K562 (cell line): Measurements from ENCODE around the gene KCNK3. TPM values are rescaled to one million over a fixed set of nuclear protein-coding genes. Genes with fewer than 3 reads are reported as not detected.

Experiments
- ATAC-seq: fragments of 200-7000 bp; cut with Tn5 transposase; 3 replicates; pipeline ENCODE4 v1.9.1; 2020; ENCODE audit warnings: moderate library complexity
- BruUV-seq: library from RNA; stranded (reverse); fragments of 400-500 nt; replicated peaks from 2 replicates; lab custom pipeline; 2021; lab: Mats Ljungman, UMichigan
- CTCF ChIA-PET: fragments of 300-600 bp; formaldehyde crosslinking; extraction: SDS; loops from one replicate; lab custom pipeline; 2021; ENCODE audit warnings: low intra/inter-chr PET ratio; lab: Yijun Ruan, JAX
- POLR2A ChIA-PET: fragments of 300-600, 350-650 bp; sonication (Branson Sonifier 250); formaldehyde crosslinking; extraction: SDS; loops from one replicate; lab custom pipeline; 2021; ENCODE audit warnings: antibody characterized with exemption, inconsistent platforms; lab: Yijun Ruan, JAX
- DNase-seq, 4 experiments: peaks; one replicate each; pipeline versions ENCODE4 v3.0.0 to v3.0.0-alpha.2; 2011 to 2018; ENCODE audit warnings: low spot score in 3 of 4, mixed read lengths in 3 of 4; ENCODE audit errors: extremely low read depth in 1 of 4
- FAIRE-seq: peaks from 2 replicates; lab custom pipeline; 2011; peaks lifted over from hg19 to GRCh38; lab: Jason Lieb, UNC
- H2AFZ ChIP-seq: 2 replicates; pipeline ENCODE4 v1.6.0; 2011; ENCODE audit warnings: low read depth, low read length, control low read depth, inconsistent platforms
- H3K27ac ChIP-seq: fragments of 200-600 bp; 3 replicates; pipeline ENCODE4 v1.8.0; 2011; ENCODE audit warnings: low read depth, mild to moderate bottlenecking, control low read depth, inconsistent platforms, low read length, moderate library complexity, mixed read lengths; ENCODE audit errors: extremely low read depth
- H3K27me3 ChIP-seq, 2 experiments: fragments of 300-600 bp in 1 of 2; 2 replicates in 1 of 2; 3 replicates in 1 of 2; pipeline versions ENCODE4 v1.6.0 to v1.8.0; 2011; ENCODE audit warnings: inconsistent platforms in 2 of 2, low read length in 2 of 2, mild to moderate bottlenecking in 1 of 2, mixed read lengths in 1 of 2, moderate library complexity in 1 of 2; ENCODE audit not compliant: control insufficient read depth in 2 of 2, insufficient read depth in 2 of 2
- H3K36me3 ChIP-seq: fragments of 300-600 bp; 3 replicates; pipeline ENCODE4 v1.8.0; 2011; ENCODE audit warnings: mild to moderate bottlenecking, low read length, inconsistent platforms; ENCODE audit not compliant: control insufficient read depth, insufficient read depth
- H3K4me1 ChIP-seq, 2 experiments: fragments of 200-600 bp in 1 of 2; replicated peaks in 1 of 2; 2 replicates in 1 of 2; 3 replicates in 1 of 2; pipeline versions ENCODE4 v1.5.1 to v1.8.0; 2011; ENCODE audit warnings: inconsistent platforms in 2 of 2, low read length in 2 of 2, mild to moderate bottlenecking in 1 of 2, mixed read lengths in 1 of 2, moderate library complexity in 1 of 2; ENCODE audit not compliant: control insufficient read depth in 2 of 2, insufficient read depth in 2 of 2
- H3K4me2 ChIP-seq: 2 replicates; pipeline ENCODE4 v1.6.1; 2011; ENCODE audit warnings: low read length, control low read depth, inconsistent platforms, mixed read lengths; ENCODE audit not compliant: insufficient read depth
- H3K4me3 ChIP-seq: fragments of 200-600 bp; sonication (generic), shearing (Covaris generic); 2 replicates; pipeline ENCODE4 v1.5.1; 2016; ENCODE audit warnings: control low read depth, inconsistent platforms
- H3K79me2 ChIP-seq: fragments of 200-600 bp; 3 replicates; pipeline ENCODE4 v1.8.0; 2011; ENCODE audit warnings: low read length, inconsistent platforms; ENCODE audit not compliant: control insufficient read depth, insufficient read depth
- H3K9ac ChIP-seq, 2 experiments: 2 replicates each; pipeline versions ENCODE4 v1.6.0 to v1.6.1; 2011; ENCODE audit warnings: low read depth in 2 of 2, low read length in 2 of 2, control low read depth in 1 of 2, inconsistent platforms in 1 of 2, mild to moderate bottlenecking in 1 of 2, mixed read lengths in 1 of 2; ENCODE audit not compliant: insufficient read depth in 1 of 2
- H3K9me1 ChIP-seq: one replicate; pipeline ENCODE4 v1.6.0; 2011; ENCODE audit warnings: inconsistent platforms, mild to moderate bottlenecking, low read length, moderate library complexity; ENCODE audit not compliant: control insufficient read depth, insufficient read depth
- H3K9me3 ChIP-seq: replicated peaks from 2 replicates; pipeline ENCODE4 v1.5.1; 2011; ENCODE audit warnings: low read depth, low read length, inconsistent platforms; ENCODE audit not compliant: control insufficient read depth, insufficient read depth
- H4K20me1 ChIP-seq: replicated peaks from 2 replicates; pipeline ENCODE4 v1.6.1; 2011; ENCODE audit warnings: low read length, inconsistent platforms, mixed read lengths; ENCODE audit not compliant: control insufficient read depth, insufficient read depth
- CREB5 ChIP-seq: fragments of 250-450 bp; sonication (Bioruptor Pico); IDR thresholded peaks from 2 replicates; pipeline ENCODE4 v1.5.0; 2020; ENCODE audit warnings: mild to moderate bottlenecking
- HMG20A ChIP-seq: fragments of 450-650 bp; formaldehyde crosslinking; conservative IDR thresholded peaks from 2 replicates; pipeline ENCODE4 v1.4.0; 2020; ENCODE audit warnings: mild to moderate bottlenecking, mixed read lengths
- HMGN3 ChIP-seq: IDR thresholded peaks from 2 replicates; pipeline ENCODE4 v1.6.1; 2011; ENCODE audit warnings: borderline replicate concordance, low read depth, mild to moderate bottlenecking, mixed read lengths, low read length; ENCODE audit not compliant: insufficient read length; ENCODE audit errors: extremely low read depth
- KLF10 ChIP-seq: fragments of 250-450 bp; sonication (Bioruptor Pico); IDR thresholded peaks from 2 replicates; pipeline ENCODE4 v1.6.1; 2021; ENCODE audit warnings: matching md5 sums
- ZBTB43 ChIP-seq: sonication (generic); formaldehyde crosslinking; IDR thresholded peaks from 2 replicates; pipeline ENCODE4 v1.8.0; 2023; ENCODE audit warnings: mild to moderate bottlenecking, missing genetic modification reagents
- WGBS: fragments of 100-300 bp; shearing (Covaris generic); methylation state at CpG from one replicate; pipeline ENCODE4 v1.1.6; 2016; ENCODE audit warnings: low coverage, mixed read lengths; ENCODE audit not compliant: insufficient coverage; ENCODE audit errors: missing lambda C conversion rate; 5-methylcytosine and 5-hydroxymethylcytosine counted together
- in situ Hi-C: fragments of 300-500 bp; cut with MboI; formaldehyde crosslinking; loops from 4 replicates; pipeline ENCODE4 v1.15.0; 2018; ENCODE audit warnings: inconsistent platforms, mixed read lengths
- intact Hi-C: fragments of 100-400 bp; cut with micrococcal nuclease; formaldehyde crosslinking; loops from 2 replicates; pipeline ENCODE4 v1.14.2; 2022
- polyA plus RNA-seq, 8 experiments: library from polyadenylated mRNA; depleted of rRNA in 4 of 8; stranded (reverse) in 5 of 8; unstranded in 3 of 8; fragments of >200 nt; fragmentation: Nextera tagmentation in 2 of 8; fragmentation: Illumina TruSeq in 1 of 8; extraction: Ambion mirVana in 2 of 8; extraction: Trizol in 1 of 8; gene quantifications; 2 replicates each; pipeline versions ENCODE4 v1.2.1 to v1.2.3, GENCODE V29; 2011 to 2014; ENCODE audit warnings: inconsistent platforms in 1 of 8, missing spikeins in 1 of 8
- total RNA-seq, 7 experiments: library from RNA; depleted of rRNA in 6 of 7; stranded (reverse); fragments of >200 nt in 6 of 7; fragmentation: Illumina TruSeq in 2 of 7; extraction: Trizol in 2 of 7; gene quantifications; 2 replicates each; pipeline versions ENCODE4 v1.2.1 to v1.2.3, GENCODE V29; 2011 to 2021; ENCODE audit warnings: low replicate concordance in 1 of 7

The KCNK3 gene
- total and polyA plus RNA-seq, 9 of the 15 experiments (the other 6 are each of a cell fraction or from before 2014, with no cell fraction given) = 0.01 to 0.20 (median 0.07) TPM; not detected in 5

- TF ChIP-seq HMGN3 = no peak
- no peak for TF ChIP-seq ZBTB43
Observed at GRCh38 chr2:26687801-26688200, 4.7 kb upstream of the KCNK3 start (continued).

- Histone ChIP-seq H3K36me3 (no peaks in the 10 kb centered on the region), H2AFZ (no peak overlapping the region), H4K20me1 (peaks cover 19% of the 10 kb centered on the region), H3K4me2 (no peak overlapping the region), H3K27ac (no peak overlapping the region), H3K27me3 (peaks cover 33 to 72% of the 10 kb centered on the region in 2 experiments), H3K79me2 (no peaks in the 10 kb centered on the region), H3K9ac (no peak overlapping the region), H3K9me1 (peaks cover 7% of the 10 kb centered on the region), H3K4me3 (no peak overlapping the region), H3K4me1 (peaks cover 0 to 4% of the 10 kb centered on the region in 2 experiments; a peak in 2 of 5 replicates), H3K9me3 (no peaks in the 10 kb centered on the region)
- no peak for TF ChIP-seq HMG20A (CRISPR knock-in tag)
- TF ChIP-seq CREB5 = no peak
- no peak for TF ChIP-seq KLF10 (CRISPR knock-in tag)
- no TSS peak for BruUV-seq
- intact Hi-C loops (no loop called here), in situ Hi-C loops (no loop called here)
- ATAC-seq (no peak), DNase-seq (no peak), FAIRE-seq (no peak)
- WGBS = 0% methylated on average over 3 of the region's 3 CpGs
- POLR2A ChIA-PET = no interaction called here
- CTCF ChIA-PET = no interaction called here
Observed at GRCh38 chr2:26691161-26691560, 1.4 kb upstream of the KCNK3 start.
